CD1c-positive myeloid dendritic cell (primary cell): ENCODE data around the gene RNPEP.
"Not testable (repeated sequence)": the region's sequence is repeated elsewhere in the genome, so short reads cannot be mapped to it uniquely, and the experiment has no call there.

ENCODE experiments used
- DNase-seq: peaks from one replicate; pipeline ENCODE4 v3.0.0-alpha.2; 2016; ENCODE audit errors: extremely low spot score

RNPEP gene

GRCh38 chr1:202036595-202037387 is 54.3 kb downstream of the RNPEP start:
- no peak for DNase-seq

GRCh38 chr1:202037706-202038296 is 55.4 kb downstream of the RNPEP start:
- DNase-seq = no peak

GRCh38 chr1:202038688-202039346 is 56.4 kb downstream of the RNPEP start:
- DNase-seq = no peak

GRCh38 chr1:202045705-202046104 is 63.3 kb downstream of the RNPEP start:
- DNase-seq = no peak

GRCh38 chr1:202046227-202046626 is 63.8 kb downstream of the RNPEP start:
- DNase-seq = no peak

- DNase-seq = no peak
Observed at GRCh38 chr1:202046748-202047708, 64.6 kb downstream of the RNPEP start.

- DNase-seq = no peak
Observed at GRCh38 chr1:202047977-202048376, 65.5 kb downstream of the RNPEP start.

- DNase-seq = no peak
Observed at GRCh38 chr1:202049129-202049528, 66.7 kb downstream of the RNPEP start.

GRCh38 chr1:202054094-202054493 is 71.6 kb downstream of the RNPEP start:
- DNase-seq = no peak

- not testable (repeated sequence) for DNase-seq
Observed at GRCh38 chr1:202054673-202055072, 72.2 kb downstream of the RNPEP start.
